Central memory CD8-positive, alpha-beta T cell (primary cell): ENCODE results near the gene GRAMD1B.

Experiments
- ATAC-seq: fragments of 150-1000 bp; cut with Tn5 transposase; replicated peaks from 2 replicates; pipeline ENCODE4 v1.10.0; 2022; ENCODE audit warnings: mild to moderate bottlenecking, moderate FRiP score, moderate number of reproducible peaks; ENCODE audit not compliant: poor library complexity, severe bottlenecking; ENCODE audit errors: extremely low read depth
- DNase-seq, 2 donors: peaks; one replicate each; pipeline ENCODE4 v3.0.0; 2021; ENCODE audit warnings: low spot score in 2 of 2
- H3K27ac Mint-ChIP-seq: one replicate; pipeline ENCODE4 v1.8.0; 2022; ENCODE audit warnings: low read depth, mild to moderate bottlenecking, moderate library complexity, mixed read lengths
- H3K27me3 Mint-ChIP-seq: one replicate; pipeline ENCODE4 v1.8.0; 2022; ENCODE audit warnings: mixed read lengths
- H3K36me3 Mint-ChIP-seq: one replicate; pipeline ENCODE4 v1.8.0; 2022; ENCODE audit warnings: mild to moderate bottlenecking, moderate library complexity, mixed read lengths; ENCODE audit not compliant: insufficient read depth
- H3K4me1 Mint-ChIP-seq: one replicate; pipeline ENCODE4 v1.8.0; 2022; ENCODE audit warnings: mixed read lengths
- H3K4me3 Mint-ChIP-seq: one replicate; pipeline ENCODE4 v1.8.0; 2022; ENCODE audit warnings: mild to moderate bottlenecking, moderate library complexity, mixed read lengths
- H3K9me3 Mint-ChIP-seq: one replicate; pipeline ENCODE4 v1.8.0; 2022; ENCODE audit warnings: mixed read lengths

The GRAMD1B gene

GRCh38 chr11:123590296-123590912, 160.3 kb downstream of the GRAMD1B start:
- H3K4me1 Mint-ChIP-seq: no peaks in the 10 kb centered on the region

GRCh38 chr11:123593570-123593969, 163.5 kb downstream of the GRAMD1B start:
- DNase-seq (no peak), ATAC-seq (no peak)
- Mint-ChIP-seq H3K27me3 (no peaks in the 10 kb centered on the region), H3K4me1 (no peaks in the 10 kb centered on the region), H3K9me3 (no peaks in the 10 kb centered on the region), H3K4me3 (no peak overlapping the region), H3K36me3 (peaks cover 3% of the 10 kb centered on the region), H3K27ac (no peak overlapping the region)

More at GRCh38 chr11:123590296-123590912, 160.3 kb downstream of the GRAMD1B start:
- Mint-ChIP-seq H3K4me3 (no peak overlapping the region), H3K36me3 (no peaks in the 10 kb centered on the region), H3K27ac (no peak overlapping the region), H3K27me3 (no peaks in the 10 kb centered on the region), H3K9me3 (no peaks in the 10 kb centered on the region)
- DNase-seq (no peak), ATAC-seq (no peak)

GRCh38 chr11:123594188-123594901, 164.3 kb downstream of the GRAMD1B start:
- ATAC-seq: no peak
- Mint-ChIP-seq H3K9me3 (no peaks in the 10 kb centered on the region), H3K36me3 (peaks cover 3% of the 10 kb centered on the region), H3K4me3 (no peak overlapping the region), H3K27me3 (no peaks in the 10 kb centered on the region), H3K4me1 (no peaks in the 10 kb centered on the region), H3K27ac (no peak overlapping the region)
- no peak for DNase-seq

- H3K27ac Mint-ChIP-seq: no peak overlapping the region
- ATAC-seq (no peak), DNase-seq (no peak)
- H3K27me3 Mint-ChIP-seq: no peaks in the 10 kb centered on the region
- H3K9me3 Mint-ChIP-seq: no peaks in the 10 kb centered on the region
- H3K4me1 Mint-ChIP-seq: no peaks in the 10 kb centered on the region
- peaks cover 3% of the 10 kb centered on the region for H3K36me3 Mint-ChIP-seq
- no peak overlapping the region for H3K4me3 Mint-ChIP-seq
Observed at GRCh38 chr11:123594921-123595320, 164.9 kb downstream of the GRAMD1B start.

GRCh38 chr11:123597859-123598258, 167.8 kb downstream of the GRAMD1B start:
- peaks cover 7% of the 10 kb centered on the region for H3K36me3 Mint-ChIP-seq
- no peaks in the 10 kb centered on the region for H3K4me1 Mint-ChIP-seq
- no peak overlapping the region for H3K4me3 Mint-ChIP-seq
- no peak for ATAC-seq
- DNase-seq: no peak
- no peaks in the 10 kb centered on the region for H3K9me3 Mint-ChIP-seq
- H3K27me3 Mint-ChIP-seq: no peaks in the 10 kb centered on the region
- H3K27ac Mint-ChIP-seq: no peak overlapping the region

GRCh38 chr11:123601136-123601535, 171.1 kb downstream of the GRAMD1B start:
- H3K27ac Mint-ChIP-seq: no peak overlapping the region
- no peaks in the 10 kb centered on the region for H3K27me3 Mint-ChIP-seq
- DNase-seq (no peak), ATAC-seq (no peak)
- peaks cover 9% of the 10 kb centered on the region for H3K36me3 Mint-ChIP-seq
- no peaks in the 10 kb centered on the region for H3K9me3 Mint-ChIP-seq
- no peak overlapping the region for H3K4me3 Mint-ChIP-seq
- no peaks in the 10 kb centered on the region for H3K4me1 Mint-ChIP-seq

GRCh38 chr11:123601743-123602142, 171.7 kb downstream of the GRAMD1B start:
- no peaks in the 10 kb centered on the region for H3K9me3 Mint-ChIP-seq
- DNase-seq: no peak
- no peak overlapping the region for H3K4me3 Mint-ChIP-seq
- no peak for ATAC-seq
- peak overlapping the region; percentile 3 for H3K27ac Mint-ChIP-seq
- H3K4me1 Mint-ChIP-seq: no peaks in the 10 kb centered on the region
- H3K36me3 Mint-ChIP-seq: peaks cover 9% of the 10 kb centered on the region
- H3K27me3 Mint-ChIP-seq: no peaks in the 10 kb centered on the region

- no peak for ATAC-seq
- DNase-seq: no peak
- Mint-ChIP-seq H3K36me3 (peaks cover 7% of the 10 kb centered on the region), H3K27me3 (no peaks in the 10 kb centered on the region), H3K9me3 (no peaks in the 10 kb centered on the region), H3K4me3 (no peak overlapping the region), H3K27ac (no peak overlapping the region), H3K4me1 (no peaks in the 10 kb centered on the region)
Observed at GRCh38 chr11:123603666-123604065, 173.6 kb downstream of the GRAMD1B start.

GRCh38 chr11:123607781-123608180, 177.7 kb downstream of the GRAMD1B start:
- ATAC-seq (no peak), DNase-seq (no peak)
- Mint-ChIP-seq H3K9me3 (no peaks in the 10 kb centered on the region), H3K27me3 (no peaks in the 10 kb centered on the region), H3K27ac (no peak overlapping the region), H3K36me3 (peaks cover 10% of the 10 kb centered on the region), H3K4me1 (no peaks in the 10 kb centered on the region), H3K4me3 (no peak overlapping the region)

GRCh38 chr11:123608371-123608770, 178.3 kb downstream of the GRAMD1B start:
- ATAC-seq: no peak

GRCh38 chr11:123608945-123609344, 178.9 kb downstream of the GRAMD1B start:
- no peaks in the 10 kb centered on the region for H3K9me3 Mint-ChIP-seq
- no peak overlapping the region for H3K27ac Mint-ChIP-seq
- no peaks in the 10 kb centered on the region for H3K4me1 Mint-ChIP-seq
- no peak for DNase-seq
- H3K36me3 Mint-ChIP-seq: peaks cover 9% of the 10 kb centered on the region
- no peak overlapping the region for H3K4me3 Mint-ChIP-seq
- H3K27me3 Mint-ChIP-seq: no peaks in the 10 kb centered on the region
- ATAC-seq: no peak

More at GRCh38 chr11:123608371-123608770, 178.3 kb downstream of the GRAMD1B start:
- Mint-ChIP-seq H3K27me3 (no peaks in the 10 kb centered on the region), H3K4me1 (no peaks in the 10 kb centered on the region), H3K27ac (no peak overlapping the region), H3K9me3 (no peaks in the 10 kb centered on the region), H3K4me3 (no peak overlapping the region), H3K36me3 (peaks cover 10% of the 10 kb centered on the region)
- DNase-seq: no peak

- ATAC-seq: no peak
- H3K27ac Mint-ChIP-seq: no peak overlapping the region
- no peak for DNase-seq
- H3K4me3 Mint-ChIP-seq: no peak overlapping the region
- H3K36me3 Mint-ChIP-seq: peaks cover 12% of the 10 kb centered on the region
- no peaks in the 10 kb centered on the region for H3K9me3 Mint-ChIP-seq
- no peaks in the 10 kb centered on the region for H3K27me3 Mint-ChIP-seq
- H3K4me1 Mint-ChIP-seq: no peaks in the 10 kb centered on the region
Observed at GRCh38 chr11:123611698-123612097, 181.6 kb downstream of the GRAMD1B start.

- H3K4me3 Mint-ChIP-seq: no peak overlapping the region
- H3K36me3 Mint-ChIP-seq: peaks cover 10% of the 10 kb centered on the region
- H3K27ac Mint-ChIP-seq: no peak overlapping the region
- no peaks in the 10 kb centered on the region for H3K9me3 Mint-ChIP-seq
- ATAC-seq (no peak), DNase-seq (no peak)
- no peaks in the 10 kb centered on the region for H3K27me3 Mint-ChIP-seq
- no peaks in the 10 kb centered on the region for H3K4me1 Mint-ChIP-seq
Observed at GRCh38 chr11:123616505-123617198, 186.6 kb downstream of the GRAMD1B start.
